ENCODE data around the gene OR2Z1. TPM values are rescaled to one million over a fixed set of nuclear protein-coding genes. Genes with fewer than 3 reads are reported as not detected.

OR2Z1 gene, protein sequence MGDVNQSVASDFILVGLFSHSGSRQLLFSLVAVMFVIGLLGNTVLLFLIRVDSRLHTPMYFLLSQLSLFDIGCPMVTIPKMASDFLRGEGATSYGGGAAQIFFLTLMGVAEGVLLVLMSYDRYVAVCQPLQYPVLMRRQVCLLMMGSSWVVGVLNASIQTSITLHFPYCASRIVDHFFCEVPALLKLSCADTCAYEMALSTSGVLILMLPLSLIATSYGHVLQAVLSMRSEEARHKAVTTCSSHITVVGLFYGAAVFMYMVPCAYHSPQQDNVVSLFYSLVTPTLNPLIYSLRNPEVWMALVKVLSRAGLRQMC
- not detected in 2 replicates for total RNA-seq

GRCh38 chr19:8721334-8721733 is at the start of gene OR2Z1:
TSS of gene OR2Z1 (plus strand) at chr19:8721634. CDS start at chr19:8731029, 9,395 bp downstream.

DNA sequence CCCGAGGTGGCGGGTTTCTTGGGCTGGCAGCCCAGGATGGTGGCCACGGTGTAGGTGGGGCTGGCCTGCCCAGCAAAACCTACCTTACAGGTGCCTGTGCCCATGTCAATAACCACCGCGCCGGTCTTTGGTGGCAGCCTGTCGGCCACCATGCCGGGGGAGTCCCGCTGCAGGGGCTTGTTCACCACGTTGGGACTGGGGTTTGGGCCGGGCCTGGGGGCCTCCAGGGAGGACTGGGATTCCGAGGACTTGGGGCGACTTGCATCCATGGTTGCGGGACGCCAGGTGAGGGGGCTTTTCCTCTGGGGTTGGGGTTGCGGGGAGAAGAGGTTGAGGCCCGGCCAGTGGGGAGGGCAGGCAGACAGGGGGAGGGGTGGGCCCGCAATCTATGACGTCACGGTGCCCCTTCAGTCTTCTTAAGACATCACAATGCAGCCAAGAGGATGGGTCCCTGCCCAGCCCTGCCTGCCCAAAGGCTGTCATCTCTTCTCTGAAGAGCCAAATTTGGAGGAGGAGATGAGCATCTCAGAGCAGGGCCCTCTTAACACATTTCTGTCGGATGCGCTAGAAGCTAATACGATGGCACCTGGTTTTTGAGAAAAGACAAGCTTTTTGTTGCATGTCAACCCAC is 22.9 kb upstream of the OR2Z1 start, which contains the start of gene ACTL9:
Gene ACTL9 (minus strand): TSS at position 363 of the 631 bp plus-strand sequence. CDS start 94 bp downstream, at position 269.

Small RNA genes within 50 kb of the gene (small RNA-seq; reads per million reads assigned to genes)
- not detected for gene AC012616.1

Other genes starting within 250 kb of the OR2Z1 start
- gene PRAM1, start 219.0 kb upstream of the OR2Z1 start, total RNA-seq: not detected in 2 replicates
- gene ZNF414, start 207.5 kb upstream of the OR2Z1 start, total RNA-seq: 2.9 and 3.5 TPM in 2 replicates
- 0.20 and 0.73 TPM in 2 replicates for gene MYO1F, start 144.2 kb upstream of the OR2Z1 start, total RNA-seq
- gene ADAMTS10, start 110.9 kb upstream of the OR2Z1 start, total RNA-seq: 1.2 and 4.0 TPM in 2 replicates
- gene NFILZ, start 91.0 kb upstream of the OR2Z1 start, total RNA-seq: not detected in 2 replicates
- gene ACTL9, start 22.8 kb upstream of the OR2Z1 start, total RNA-seq: not detected in 2 replicates
- 10.7 and 15.4 TPM in 2 replicates for gene ZNF558, start 110.7 kb downstream of the OR2Z1 start, total RNA-seq
- gene MBD3L1, start 110.7 kb downstream of the OR2Z1 start, total RNA-seq: not detected in 2 replicates